Heart left ventricle (tissue), 16 donors: Measurements from ENCODE around the gene SPINK8. TPM values are rescaled to one million over a fixed set of nuclear protein-coding genes. Genes with fewer than 3 reads are reported as not detected.
A peak's percentile ranks its signal among the peaks of the same experiment; 100 is the strongest.
"Not testable (repeated sequence)": the region's sequence is repeated elsewhere in the genome, so short reads cannot be mapped to it uniquely, and the experiment has no call there.

ENCODE experiments used
- ATAC-seq, 4 donors: fragments of 200-7000 bp; cut with Tn5 transposase; one replicate each; pipeline ENCODE4 v1.9.1; 2020 to 2022; ENCODE audit warnings: moderate library complexity in 4 of 4, mild to moderate bottlenecking in 3 of 4, moderate number of reproducible peaks in 1 of 4
- DNase-seq, 5 donors: peaks; one replicate each; pipeline ENCODE4 v3.0.0-alpha.2; 2020
- H3K27ac ChIP-seq, 12 donors: fragments of 200-600 bp; sonication (generic) in 4 of 12; one replicate each; pipeline versions ENCODE4 v1.5.0 to v1.8.0; 2016 to 2022; ENCODE audit warnings: mild to moderate bottlenecking in 2 of 12
- H3K27me3 ChIP-seq, 9 donors: fragments of 200-600 bp; sonication (generic) in 2 of 9; one replicate each; pipeline versions ENCODE4 v1.5.1 to v1.8.0; 2016 to 2022; ENCODE audit warnings: mild to moderate bottlenecking in 3 of 9
- H3K36me3 ChIP-seq, 9 donors: fragments of 200-600 bp; sonication (generic) in 2 of 9; one replicate each; pipeline versions ENCODE4 v1.5.0 to v1.8.0; 2018 to 2022; ENCODE audit warnings: mild to moderate bottlenecking in 2 of 9
- H3K4me1 ChIP-seq, 12 donors: fragments of 200-600 bp; sonication (generic) in 4 of 12; one replicate each; pipeline versions ENCODE4 v1.5.0 to v1.8.0; 2016 to 2022; ENCODE audit warnings: mild to moderate bottlenecking in 3 of 12
- H3K4me3 ChIP-seq, 12 donors: fragments of 200-600 bp; sonication (generic) in 4 of 12; one replicate each; pipeline versions ENCODE4 v1.5.0 to v1.8.0; 2017 to 2022; ENCODE audit warnings: mild to moderate bottlenecking in 9 of 12, moderate library complexity in 4 of 12
- H3K9me3 ChIP-seq, 12 donors: fragments of 200-600 bp; sonication (generic) in 4 of 12; one replicate each; pipeline versions ENCODE4 v1.5.0 to v1.8.0; 2016 to 2022; ENCODE audit warnings: mild to moderate bottlenecking in 1 of 12
- CTCF ChIP-seq, 12 donors: fragments of 200-600 bp; sonication (generic) in 4 of 12; IDR thresholded peaks; one replicate each; pipeline versions ENCODE4 v1.5.0 to v1.8.0; 2018 to 2022; ENCODE audit warnings: antibody characterized with exemption in 12 of 12, mild to moderate bottlenecking in 5 of 12
- POLR2A ChIP-seq, 2 donors: fragments of 450-650 bp; IDR thresholded peaks; one replicate each; pipeline ENCODE4 v1.6.1; 2017; ENCODE audit warnings: antibody characterized with exemption in 2 of 2, mild to moderate bottlenecking in 2 of 2, moderate library complexity in 2 of 2
- WGBS, 4 donors: extraction: QIAGEN DNeasy Blood & Tissue Kit in 2 of 4; methylation state at CpG; one replicate each; pipeline versions ENCODE4 v1.1.5 to v1.1.7; 2013 to 2018; 5-methylcytosine and 5-hydroxymethylcytosine counted together
- intact Hi-C, 10 donors: fragments of 100-400 bp; cut with DNase I; formaldehyde crosslinking; loops; one replicate each; pipeline versions ENCODE4 v1.11.1 to v1.14.2; 2022
- polyA plus RNA-seq, 2 donors: library from polyadenylated mRNA; stranded (reverse); fragments of 200-250 nt; gene quantifications; one replicate each; pipeline ENCODE4 v1.2.3, GENCODE V29; 2013
- total RNA-seq, 9 donors: library from RNA; depleted of rRNA in 2 of 9; stranded (reverse); fragments of >200 nt in 2 of 9; fragmentation: NEBNext Ultra II Directional in 3 of 9; extraction: Animal tissue kit (Norgen Biotek cat#: 25700) in 3 of 9; gene quantifications; one replicate each; pipeline versions ENCODE4 v1.1.0 to v1.2.4, GENCODE V29; 2016 to 2023
- donor health status: ischemic (EF 13 %, LVEDD 7.1; RV severe dilation, severe dysfunction).
- donor health status: healthy with polysubstance abuse.
- donor health status: DM: no; HTN: yes; CAD: no.
- donor health status: DM: no; HTN: no; CAD: no.
- donor health status: ischemic (EF 25% LVEDD 6.9; RV normal size, moderate dysfunction).
- donor health status: ischemic (EF 25% LVEDD 5.7; RV mildly dilated, moderate dysfunction).
- donor health status: healthy.
- donor health status: DM: yes; HTN: yes; CAD: no.
- donor health status: ischemic (EF 35%, LVEDD 5.7; RV mildly dilated, moderate dysfunction).
- donor health status: nonischemic (EF 11% LVEDD 7.7; RV severe dilation, severe dysfunction).
- donor health status: DM: yes; HTN: yes; CAD: no.
- donor health status: PGD.
- donor health status: ischemic (EF 29% LVEDD 5.4; RV normal size, mild dysfunction).
- donor health status: nonischemic (EF 23%, LVEDD 6.1; RV moderate dilation, normal function).

Gene SPINK8
- total and polyA plus RNA-seq, 11 donors: not detected

DNA sequence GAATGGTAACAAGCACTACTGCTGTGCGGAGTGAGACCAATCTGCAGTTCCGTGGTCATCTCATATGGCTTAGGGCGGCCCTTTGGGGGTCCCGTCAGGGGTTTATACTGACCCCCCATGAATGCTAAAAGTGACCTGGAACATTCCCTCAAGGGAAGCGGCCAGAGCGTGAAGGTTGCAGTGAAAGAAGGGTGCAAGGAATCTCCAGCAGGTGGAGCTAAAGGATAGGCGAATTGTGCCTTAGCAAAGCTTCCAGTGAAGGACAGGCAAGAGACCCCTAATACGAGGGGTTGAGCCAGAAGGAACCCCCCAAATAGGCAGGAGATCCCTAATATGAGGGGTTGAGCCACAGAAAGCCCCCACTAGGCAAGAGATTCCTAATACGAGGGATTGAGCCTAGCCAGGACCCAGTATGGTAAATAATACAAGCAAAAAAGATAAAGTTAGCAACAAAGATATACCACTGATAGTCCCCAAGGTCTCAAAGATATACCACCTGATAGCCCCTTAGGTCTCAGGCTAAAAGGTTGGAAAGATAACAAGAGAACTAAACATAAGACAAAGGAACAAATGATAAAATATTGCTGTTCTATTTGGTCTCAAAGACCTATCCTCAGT, 59.8 kb downstream of the SPINK8 start:
- peak; percentile 60 to 84 (median 74) for TF ChIP-seq CTCF (IDR thresholded peaks at IDR 0.05)
- TF ChIP-seq POLR2A (IDR thresholded peaks at IDR 0.05): no peak
- intact Hi-C loops: loop anchor here (1.0 to 10.0 kb wide), 10 partner anchors 127 to 281 kb away; partner anchors contain the start of gene PFKFB4 (in 1 of the 10)
- peaks cover 0 to 4% (median 0%) of the 10 kb centered on the region in 12 donors for H3K4me1 ChIP-seq
- H3K27ac ChIP-seq: no peak overlapping the region
- H3K4me3 ChIP-seq: no peak overlapping the region
- WGBS, 4 donors: 12 to 17% (median 16%) methylated on average over 9 of the region's 9 CpGs
- H3K27me3 ChIP-seq: no peaks in the 10 kb centered on the region
- H3K9me3 ChIP-seq: no peaks in the 10 kb centered on the region
- ATAC-seq: peak in 3 of 4 donors; percentile 65 to 69 (median 69)
- DNase-seq: peak in 3 of 5 donors; percentile 30 to 47 (median 46)
- peaks cover 0 to 12% (median 6%) of the 10 kb centered on the region in 9 donors for H3K36me3 ChIP-seq

GRCh38 chr3:48271763-48272498, 61.5 kb downstream of the SPINK8 start:
- no peak for ATAC-seq
- no peaks in the 10 kb centered on the region for H3K27me3 ChIP-seq
- no peak overlapping the region for H3K27ac ChIP-seq
- peaks cover 0 to 10% (median 0%) of the 10 kb centered on the region in 12 donors for H3K4me1 ChIP-seq
- H3K36me3 ChIP-seq: peaks cover 0 to 24% (median 15%) of the 10 kb centered on the region in 9 donors
- H3K9me3 ChIP-seq: no peaks in the 10 kb centered on the region
- DNase-seq: no peak
- no peak overlapping the region for H3K4me3 ChIP-seq
- 96 to 97% (median 97%) methylated on average over 7 to 38 of the region's 38 CpGs for WGBS, 4 donors
- intact Hi-C loops: loop anchor here (2.0 to 10.0 kb wide), 8 partner anchors 129 to 283 kb away; partner anchors contain the start of gene PFKFB4 (in 1 of the 10)
- TF ChIP-seq CTCF (IDR thresholded peaks at IDR 0.05) (no peak), POLR2A (IDR thresholded peaks at IDR 0.05) (no peak)

DNA sequence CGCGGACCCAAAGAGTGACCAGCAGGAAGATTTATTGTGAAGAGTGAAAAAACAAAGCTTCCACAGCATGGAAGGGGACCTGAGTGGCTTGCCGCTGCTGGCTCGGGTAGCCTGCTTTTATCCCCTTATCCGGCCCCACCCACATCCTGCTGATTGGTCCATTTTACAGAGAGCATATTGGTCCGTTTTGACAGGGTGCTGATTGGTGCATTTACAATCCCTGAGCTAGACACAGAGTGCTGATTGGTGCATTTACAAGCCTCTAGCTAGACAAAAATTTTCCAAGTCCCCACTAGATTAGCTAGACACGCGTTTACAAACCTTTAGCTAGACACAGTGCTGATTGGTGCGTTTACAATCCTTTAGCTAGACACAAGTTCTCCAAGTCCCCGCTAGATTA, 62.2 kb downstream of the SPINK8 start:
- ATAC-seq, H3K4me1 ChIP-seq, H3K27me3 ChIP-seq, H3K27ac ChIP-seq, H3K9me3 ChIP-seq, H3K4me3 ChIP-seq, DNase-seq: not testable (repeated sequence)
- WGBS, 4 donors: 95 to 98% (median 97%) methylated on average over 10 of the region's 10 CpGs
- intact Hi-C loops: loop anchor here in 9 of 10 donors (5.0 to 10.0 kb wide), 5 partner anchors 134 to 284 kb away; partner anchors contain the start of gene PFKFB4 (in 1 of the 9)
- H3K36me3 ChIP-seq: peaks cover 0 to 30% (median 22%) of the 10 kb centered on the region in 9 donors

GRCh38 chr3:48270306-48270705, 63.2 kb downstream of the SPINK8 start:
- H3K9me3 ChIP-seq: no peaks in the 10 kb centered on the region
- TF ChIP-seq POLR2A (IDR thresholded peaks at IDR 0.05) (no peak), CTCF (IDR thresholded peaks at IDR 0.05) (no peak)
- 71 to 90% (median 85%) methylated on average over 2 of the region's 2 CpGs for WGBS, 4 donors
- peaks cover 0 to 38% (median 27%) of the 10 kb centered on the region in 9 donors for H3K36me3 ChIP-seq
- DNase-seq (no peak), ATAC-seq (no peak)
- no peak overlapping the region for H3K27ac ChIP-seq
- peaks cover 0 to 10% (median 0%) of the 10 kb centered on the region in 12 donors for H3K4me1 ChIP-seq
- intact Hi-C loops: loop anchor here in 9 of 10 donors (5.0 to 10.0 kb wide), 5 partner anchors 134 to 284 kb away; partner anchors contain the start of gene PFKFB4 (in 1 of the 9)
- no peak overlapping the region for H3K4me3 ChIP-seq
- H3K27me3 ChIP-seq: no peaks in the 10 kb centered on the region
